ENCODE measurements around the gene CCDC187.
"Not testable (repeated sequence)": the region's sequence is repeated elsewhere in the genome, so short reads cannot be mapped to it uniquely, and the experiment has no call there.

Gene CCDC187

GRCh38 chr9:136303825-136304416, at the start of gene CCDC187:
Gene CCDC187, minus strand, starts transcription at chr9:136304094. Its CDS starts 264 bp downstream, at chr9:136303830.
- H3K9me3 Mint-ChIP-seq: no peaks in the 10 kb centered on the region
- H3K27me3 Mint-ChIP-seq: peaks cover 11% of the 10 kb centered on the region
- H3K27ac Mint-ChIP-seq: no peak within 1 kb of the TSS
- H3K4me1 Mint-ChIP-seq (ENCODE audit: low read depth): no peaks in the 10 kb centered on the region
- H3K4me3 Mint-ChIP-seq: no peak within 1 kb of the TSS
- H3K36me3 Mint-ChIP-seq (ENCODE audit: low read depth): no peaks in the 10 kb centered on the region
- intact Hi-C loops (cut with micrococcal nuclease): no loop called here

- Mint-ChIP-seq H3K27ac (no peak overlapping the region), H3K4me1 (ENCODE audit: low read depth) (peaks cover 4% of the 10 kb centered on the region), H3K27me3 (no peaks in the 10 kb centered on the region), H3K36me3 (ENCODE audit: low read depth) (peaks cover 10% of the 10 kb centered on the region), H3K4me3 (no peak overlapping the region), H3K9me3 (no peaks in the 10 kb centered on the region)
- intact Hi-C loops (cut with micrococcal nuclease): no loop called here
Measured at GRCh38 chr9:136353088-136353487, 49.2 kb upstream of the CCDC187 start.

DNA sequence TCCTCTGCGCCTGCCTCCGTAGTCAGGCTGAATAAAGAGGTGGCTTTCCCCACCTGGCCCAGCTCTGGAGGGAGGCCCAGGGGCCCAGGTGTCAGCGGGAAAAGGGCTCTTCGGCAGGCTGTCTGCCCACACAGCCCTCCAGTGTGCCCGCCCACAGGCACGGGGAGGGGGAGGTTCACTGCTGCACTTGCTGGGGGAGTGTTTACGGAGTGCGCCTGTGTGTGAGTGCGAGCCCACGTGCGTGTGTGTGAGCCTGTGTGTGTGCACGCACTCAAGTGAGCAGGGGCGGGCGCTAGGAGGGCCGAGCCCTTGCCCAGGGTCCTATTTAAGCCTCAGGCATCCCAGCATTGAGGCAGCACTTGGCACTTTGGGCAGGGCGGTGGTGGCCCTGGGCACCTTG, 48.8 kb upstream of the CCDC187 start:
- H3K27ac Mint-ChIP-seq: no peak overlapping the region
- no peaks in the 10 kb centered on the region for H3K9me3 Mint-ChIP-seq
- H3K36me3 Mint-ChIP-seq (ENCODE audit: low read depth): peaks cover 10% of the 10 kb centered on the region
- H3K4me1 Mint-ChIP-seq (ENCODE audit: low read depth): peaks cover 4% of the 10 kb centered on the region
- no peak overlapping the region for H3K4me3 Mint-ChIP-seq
- intact Hi-C loops (cut with micrococcal nuclease): no loop called here
- H3K27me3 Mint-ChIP-seq: no peaks in the 10 kb centered on the region

DNA sequence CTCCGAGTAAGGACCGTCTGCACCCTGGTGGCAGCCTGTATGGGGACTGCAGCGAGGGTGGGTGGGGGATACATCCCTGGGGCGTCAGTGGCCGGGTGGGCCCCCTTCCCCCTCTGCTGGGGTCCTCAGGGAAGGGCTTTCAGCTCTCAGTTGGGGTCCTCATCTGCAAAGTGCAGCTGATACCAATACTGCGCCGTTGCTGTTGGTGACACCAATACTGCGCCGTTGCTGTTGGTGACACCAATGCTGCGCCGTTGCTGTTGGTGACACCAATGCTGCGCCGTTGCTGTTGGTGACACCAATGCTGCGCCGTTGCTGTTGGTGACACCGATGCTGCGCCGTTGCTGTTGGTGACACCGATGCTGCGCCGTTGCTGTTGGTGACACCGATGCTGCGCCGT, 48.0 kb upstream of the CCDC187 start:
- intact Hi-C loops (cut with micrococcal nuclease); H3K27me3 Mint-ChIP-seq; H3K36me3 Mint-ChIP-seq (ENCODE audit: low read depth); H3K4me3 Mint-ChIP-seq; H3K9me3 Mint-ChIP-seq; H3K27ac Mint-ChIP-seq; H3K4me1 Mint-ChIP-seq (ENCODE audit: low read depth): not testable (repeated sequence)

DNA sequence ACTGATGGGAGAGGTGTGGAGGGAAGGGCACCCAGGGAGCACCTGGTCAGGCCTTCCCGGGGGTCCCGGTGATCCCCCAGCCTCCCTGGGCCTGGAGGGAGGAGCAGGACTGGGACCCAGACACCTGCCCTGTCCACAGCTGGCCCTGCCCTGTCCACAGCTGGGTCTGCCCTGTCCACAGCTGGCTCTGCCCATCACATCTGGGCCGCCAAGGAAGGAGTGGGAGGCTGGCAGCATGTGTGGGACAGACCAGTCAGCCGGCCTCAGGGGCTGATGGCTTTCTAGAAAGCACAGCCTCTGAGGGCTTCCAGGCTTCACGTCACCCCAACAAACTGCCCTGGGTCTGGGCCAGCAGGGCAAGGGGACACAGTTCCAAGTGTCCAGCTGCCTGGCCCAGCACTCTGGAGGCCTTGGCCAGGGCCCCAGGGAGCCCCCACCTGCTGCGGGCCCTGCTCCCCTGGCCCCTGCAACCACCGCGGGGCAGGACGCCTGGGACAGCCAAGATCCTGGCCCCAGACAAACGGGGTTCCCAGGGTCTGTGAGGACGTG, 47.4 kb upstream of the CCDC187 start:
- peaks cover 4% of the 10 kb centered on the region for H3K4me1 Mint-ChIP-seq (ENCODE audit: low read depth)
- intact Hi-C loops (cut with micrococcal nuclease): no loop called here
- no peak overlapping the region for H3K27ac Mint-ChIP-seq
- no peak overlapping the region for H3K4me3 Mint-ChIP-seq
- no peaks in the 10 kb centered on the region for H3K27me3 Mint-ChIP-seq
- no peaks in the 10 kb centered on the region for H3K9me3 Mint-ChIP-seq
- H3K36me3 Mint-ChIP-seq (ENCODE audit: low read depth): peaks cover 2% of the 10 kb centered on the region

GRCh38 chr9:136349546-136349945, 45.7 kb upstream of the CCDC187 start:
- Mint-ChIP-seq H3K36me3 (ENCODE audit: low read depth) (no peaks in the 10 kb centered on the region), H3K9me3 (no peaks in the 10 kb centered on the region), H3K4me1 (ENCODE audit: low read depth) (peaks cover 7% of the 10 kb centered on the region), H3K27ac (no peak overlapping the region), H3K27me3 (no peaks in the 10 kb centered on the region), H3K4me3 (no peak overlapping the region)
- intact Hi-C loops (cut with micrococcal nuclease): loop anchor here (10.0 kb wide), 1 partner anchor 285 kb away; no protein-coding TSS in a partner anchor

DNA sequence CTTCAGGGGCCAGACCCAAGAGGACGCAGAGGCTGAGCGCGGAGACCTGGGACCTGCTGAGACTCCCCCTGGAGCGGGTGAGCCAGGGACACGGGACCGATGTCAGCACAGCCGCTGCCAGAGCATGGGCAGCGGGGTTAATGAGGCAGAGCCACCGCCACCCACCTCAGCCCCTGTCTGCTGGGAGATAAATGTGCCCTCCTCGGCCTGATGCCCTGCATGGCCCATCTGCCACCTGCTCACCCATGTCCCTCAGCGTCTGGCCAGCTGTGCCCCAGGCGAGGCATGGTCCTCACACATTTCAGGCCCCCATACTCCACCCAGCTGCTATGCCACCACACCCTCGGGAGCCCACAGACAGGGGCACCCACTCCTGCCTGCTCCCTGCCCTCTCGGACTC, 44.8 kb upstream of the CCDC187 start:
- H3K4me3 Mint-ChIP-seq: no peak overlapping the region
- peaks cover 2% of the 10 kb centered on the region for H3K27me3 Mint-ChIP-seq
- H3K27ac Mint-ChIP-seq: no peak overlapping the region
- intact Hi-C loops (cut with micrococcal nuclease): loop anchor here (10.0 kb wide), 1 partner anchor 286 kb away; no protein-coding TSS in a partner anchor
- H3K36me3 Mint-ChIP-seq (ENCODE audit: low read depth): no peaks in the 10 kb centered on the region
- H3K4me1 Mint-ChIP-seq (ENCODE audit: low read depth): peaks cover 7% of the 10 kb centered on the region
- no peaks in the 10 kb centered on the region for H3K9me3 Mint-ChIP-seq

- H3K27me3 Mint-ChIP-seq: peaks cover 2% of the 10 kb centered on the region
- H3K36me3 Mint-ChIP-seq (ENCODE audit: low read depth): no peaks in the 10 kb centered on the region
- intact Hi-C loops (cut with micrococcal nuclease): loop anchor here (10.0 kb wide), 1 partner anchor 287 kb away; no protein-coding TSS in a partner anchor
- no peaks in the 10 kb centered on the region for H3K9me3 Mint-ChIP-seq
- peaks cover 10% of the 10 kb centered on the region for H3K4me1 Mint-ChIP-seq (ENCODE audit: low read depth)
- H3K27ac Mint-ChIP-seq: no peak overlapping the region
- H3K4me3 Mint-ChIP-seq: no peak overlapping the region
Measured at GRCh38 chr9:136347472-136348256, 43.8 kb upstream of the CCDC187 start.

DNA sequence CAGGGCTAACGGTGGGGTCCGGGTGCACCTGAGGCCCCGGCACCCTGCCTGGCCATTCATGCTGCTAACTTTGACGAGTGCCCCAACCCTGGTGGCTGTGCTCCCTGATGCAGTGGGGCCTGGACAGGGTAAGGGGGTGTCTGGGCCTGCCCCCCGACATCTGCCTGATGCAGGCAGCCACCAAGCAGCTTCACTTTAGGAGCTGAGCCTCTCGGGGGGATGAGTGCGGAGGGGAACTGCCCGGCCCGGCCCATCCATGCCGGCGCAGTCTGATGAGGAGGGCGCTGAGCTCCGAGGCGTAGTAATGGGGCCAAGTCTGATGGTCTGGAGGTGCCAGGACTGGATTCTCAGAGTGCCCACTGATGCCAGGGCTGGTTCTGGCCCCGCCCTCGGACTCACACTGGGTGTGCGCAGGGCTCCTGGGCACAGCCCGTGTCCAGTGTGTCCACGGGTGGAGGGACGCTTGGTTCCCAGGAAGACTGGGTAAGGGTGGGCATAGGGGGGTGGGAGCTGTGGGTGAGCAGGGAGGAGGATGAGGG, 43.1 kb upstream of the CCDC187 start:
- Mint-ChIP-seq H3K27me3 (peaks cover 2% of the 10 kb centered on the region), H3K36me3 (ENCODE audit: low read depth) (no peaks in the 10 kb centered on the region), H3K9me3 (no peaks in the 10 kb centered on the region), H3K4me1 (ENCODE audit: low read depth) (peaks cover 13% of the 10 kb centered on the region), H3K4me3 (no peak overlapping the region), H3K27ac (no peak overlapping the region)
- intact Hi-C loops (cut with micrococcal nuclease): loop anchor here (10.0 kb wide), 1 partner anchor 288 kb away; no protein-coding TSS in a partner anchor

DNA sequence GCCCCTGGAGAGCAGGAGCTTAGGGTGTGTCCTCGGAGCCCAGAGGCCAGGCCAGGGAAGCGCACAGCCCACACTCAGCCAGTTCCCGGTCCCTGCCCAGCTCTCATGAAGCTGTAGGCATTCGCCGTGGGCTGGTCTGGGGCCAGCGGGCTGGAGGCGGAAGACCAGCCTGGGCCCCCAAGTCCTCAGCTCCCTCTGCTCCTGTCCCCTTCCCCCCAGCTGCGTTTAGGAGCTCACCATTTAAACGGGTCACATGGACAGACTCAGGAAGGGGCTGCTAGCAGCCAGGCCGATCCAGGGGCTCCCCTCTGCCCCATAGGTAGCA, 42.2 kb upstream of the CCDC187 start:
- H3K27ac Mint-ChIP-seq: no peak overlapping the region
- intact Hi-C loops (cut with micrococcal nuclease): loop anchor here (10.0 kb wide), 1 partner anchor 289 kb away; no protein-coding TSS in a partner anchor
- H3K4me1 Mint-ChIP-seq (ENCODE audit: low read depth): peaks cover 13% of the 10 kb centered on the region
- H3K36me3 Mint-ChIP-seq (ENCODE audit: low read depth): no peaks in the 10 kb centered on the region
- H3K9me3 Mint-ChIP-seq: no peaks in the 10 kb centered on the region
- H3K4me3 Mint-ChIP-seq: no peak overlapping the region
- peaks cover 2% of the 10 kb centered on the region for H3K27me3 Mint-ChIP-seq

GRCh38 chr9:136345281-136346156, 41.6 kb upstream of the CCDC187 start:
- Mint-ChIP-seq H3K27ac (peak overlapping the region; percentile 50), H3K9me3 (no peaks in the 10 kb centered on the region), H3K27me3 (peaks cover 2% of the 10 kb centered on the region), H3K4me3 (no peak overlapping the region), H3K4me1 (ENCODE audit: low read depth) (peaks cover 13% of the 10 kb centered on the region), H3K36me3 (ENCODE audit: low read depth) (no peaks in the 10 kb centered on the region)
- intact Hi-C loops (cut with micrococcal nuclease): loop anchor here (10.0 kb wide), 1 partner anchor 289 kb away; no protein-coding TSS in a partner anchor

- Mint-ChIP-seq H3K4me3 (no peak overlapping the region), H3K4me1 (ENCODE audit: low read depth) (peaks cover 13% of the 10 kb centered on the region), H3K36me3 (ENCODE audit: low read depth) (no peaks in the 10 kb centered on the region), H3K9me3 (no peaks in the 10 kb centered on the region), H3K27ac (peak overlapping the region; percentile 50), H3K27me3 (peaks cover 2% of the 10 kb centered on the region)
- intact Hi-C loops (cut with micrococcal nuclease): loop anchor here (10.0 kb wide), 1 partner anchor 290 kb away; no protein-coding TSS in a partner anchor
Measured at GRCh38 chr9:136344544-136345280, 40.8 kb upstream of the CCDC187 start.

DNA sequence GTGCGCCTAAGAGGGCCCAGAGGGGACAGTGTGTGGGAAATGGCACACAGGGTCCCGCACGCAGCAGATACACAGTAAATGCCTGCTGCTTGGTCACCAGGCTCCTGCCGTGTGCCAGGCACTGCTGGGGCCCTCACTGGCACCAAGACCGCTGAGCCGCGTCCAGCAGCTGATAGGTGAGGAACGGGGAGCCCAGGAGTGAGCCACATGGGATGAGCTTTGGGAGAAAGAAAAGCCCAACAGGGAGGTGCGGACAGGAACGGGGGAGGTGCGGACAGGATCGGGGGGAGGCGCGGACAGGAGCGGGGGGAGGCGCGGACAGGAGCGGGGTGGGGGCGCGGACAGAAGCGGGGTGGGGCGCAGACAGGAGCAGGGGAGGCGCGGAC, 40.0 kb upstream of the CCDC187 start:
- H3K9me3 Mint-ChIP-seq: no peaks in the 10 kb centered on the region
- H3K4me3 Mint-ChIP-seq: no peak overlapping the region
- peaks cover 2% of the 10 kb centered on the region for H3K27me3 Mint-ChIP-seq
- intact Hi-C loops (cut with micrococcal nuclease): loop anchor here (10.0 kb wide), 1 partner anchor 291 kb away; no protein-coding TSS in a partner anchor
- H3K27ac Mint-ChIP-seq: no peak overlapping the region
- peaks cover 18% of the 10 kb centered on the region for H3K4me1 Mint-ChIP-seq (ENCODE audit: low read depth)
- H3K36me3 Mint-ChIP-seq (ENCODE audit: low read depth): no peaks in the 10 kb centered on the region

Measured in dendritic cell treated with granulocyte-macrophage colony-stimulating factor and Interleukin-4, amounts not matched to agents 40 ng/mL and 50 ng/mL, for 4 days (primary cell).